K562 (cell line): ENCODE measurements around the gene HKDC1. TPM values are rescaled to one million over a fixed set of nuclear protein-coding genes. Genes with fewer than 3 reads are reported as not detected.
A peak's percentile ranks its signal among the peaks of the same experiment; 100 is the strongest.

Experiments
- ATAC-seq: fragments of 200-7000 bp; cut with Tn5 transposase; 3 replicates; pipeline ENCODE4 v1.9.1; 2020; ENCODE audit warnings: moderate library complexity
- BruUV-seq: library from RNA; stranded (reverse); fragments of 400-500 nt; replicated peaks from 2 replicates; lab custom pipeline; 2021; lab: Mats Ljungman, UMichigan
- CTCF ChIA-PET: fragments of 300-600 bp; formaldehyde crosslinking; extraction: SDS; loops from one replicate; lab custom pipeline; 2021; ENCODE audit warnings: low intra/inter-chr PET ratio; lab: Yijun Ruan, JAX
- POLR2A ChIA-PET: fragments of 300-600, 350-650 bp; sonication (Branson Sonifier 250); formaldehyde crosslinking; extraction: SDS; loops from one replicate; lab custom pipeline; 2021; ENCODE audit warnings: antibody characterized with exemption, inconsistent platforms; lab: Yijun Ruan, JAX
- DNase-seq, 4 experiments: peaks; one replicate each; pipeline versions ENCODE4 v3.0.0 to v3.0.0-alpha.2; 2011 to 2018; ENCODE audit warnings: low spot score in 3 of 4, mixed read lengths in 3 of 4; ENCODE audit errors: extremely low read depth in 1 of 4
- FAIRE-seq: peaks from 2 replicates; lab custom pipeline; 2011; peaks lifted over from hg19 to GRCh38; lab: Jason Lieb, UNC
- H2AFZ ChIP-seq: 2 replicates; pipeline ENCODE4 v1.6.0; 2011; ENCODE audit warnings: low read depth, low read length, control low read depth, inconsistent platforms
- H3K27ac ChIP-seq: fragments of 200-600 bp; 3 replicates; pipeline ENCODE4 v1.8.0; 2011; ENCODE audit warnings: low read depth, mild to moderate bottlenecking, control low read depth, inconsistent platforms, low read length, moderate library complexity, mixed read lengths; ENCODE audit errors: extremely low read depth
- H3K27me3 ChIP-seq, 2 experiments: fragments of 300-600 bp in 1 of 2; 2 replicates in 1 of 2; 3 replicates in 1 of 2; pipeline versions ENCODE4 v1.6.0 to v1.8.0; 2011; ENCODE audit warnings: inconsistent platforms in 2 of 2, low read length in 2 of 2, mild to moderate bottlenecking in 1 of 2, mixed read lengths in 1 of 2, moderate library complexity in 1 of 2; ENCODE audit not compliant: control insufficient read depth in 2 of 2, insufficient read depth in 2 of 2
- H3K36me3 ChIP-seq: fragments of 300-600 bp; 3 replicates; pipeline ENCODE4 v1.8.0; 2011; ENCODE audit warnings: mild to moderate bottlenecking, low read length, inconsistent platforms; ENCODE audit not compliant: control insufficient read depth, insufficient read depth
- H3K4me1 ChIP-seq, 2 experiments: fragments of 200-600 bp in 1 of 2; replicated peaks in 1 of 2; 2 replicates in 1 of 2; 3 replicates in 1 of 2; pipeline versions ENCODE4 v1.5.1 to v1.8.0; 2011; ENCODE audit warnings: inconsistent platforms in 2 of 2, low read length in 2 of 2, mild to moderate bottlenecking in 1 of 2, mixed read lengths in 1 of 2, moderate library complexity in 1 of 2; ENCODE audit not compliant: control insufficient read depth in 2 of 2, insufficient read depth in 2 of 2
- H3K4me2 ChIP-seq: 2 replicates; pipeline ENCODE4 v1.6.1; 2011; ENCODE audit warnings: low read length, control low read depth, inconsistent platforms, mixed read lengths; ENCODE audit not compliant: insufficient read depth
- H3K4me3 ChIP-seq: fragments of 200-600 bp; sonication (generic), shearing (Covaris generic); 2 replicates; pipeline ENCODE4 v1.5.1; 2016; ENCODE audit warnings: control low read depth, inconsistent platforms
- H3K79me2 ChIP-seq: fragments of 200-600 bp; 3 replicates; pipeline ENCODE4 v1.8.0; 2011; ENCODE audit warnings: low read length, inconsistent platforms; ENCODE audit not compliant: control insufficient read depth, insufficient read depth
- H3K9ac ChIP-seq, 2 experiments: 2 replicates each; pipeline versions ENCODE4 v1.6.0 to v1.6.1; 2011; ENCODE audit warnings: low read depth in 2 of 2, low read length in 2 of 2, control low read depth in 1 of 2, inconsistent platforms in 1 of 2, mild to moderate bottlenecking in 1 of 2, mixed read lengths in 1 of 2; ENCODE audit not compliant: insufficient read depth in 1 of 2
- H3K9me1 ChIP-seq: one replicate; pipeline ENCODE4 v1.6.0; 2011; ENCODE audit warnings: inconsistent platforms, mild to moderate bottlenecking, low read length, moderate library complexity; ENCODE audit not compliant: control insufficient read depth, insufficient read depth
- H3K9me3 ChIP-seq: replicated peaks from 2 replicates; pipeline ENCODE4 v1.5.1; 2011; ENCODE audit warnings: low read depth, low read length, inconsistent platforms; ENCODE audit not compliant: control insufficient read depth, insufficient read depth
- H4K20me1 ChIP-seq: replicated peaks from 2 replicates; pipeline ENCODE4 v1.6.1; 2011; ENCODE audit warnings: low read length, inconsistent platforms, mixed read lengths; ENCODE audit not compliant: control insufficient read depth, insufficient read depth
- BRCA1 ChIP-seq, 2 experiments: fragments of 450-650 bp in 1 of 2; sonication (generic) in 1 of 2; formaldehyde crosslinking in 1 of 2; IDR thresholded peaks; 2 replicates each; pipeline versions ENCODE4 v1.5.0 to v1.6.1; 2017 to 2020; ENCODE audit warnings: mild to moderate bottlenecking in 1 of 2, missing genetic modification reagents in 1 of 2
- C11orf30 ChIP-seq: fragments of 450-650 bp; IDR thresholded peaks from 2 replicates; pipeline ENCODE4 v1.6.1; 2016; ENCODE audit warnings: low read depth, mild to moderate bottlenecking
- E2F3 ChIP-seq: fragments of 250-450 bp; sonication (Bioruptor Pico); IDR thresholded peaks from 2 replicates; pipeline ENCODE4 v1.4.0; 2020; ENCODE audit warnings: mild to moderate bottlenecking
- ETS2 ChIP-seq: IDR thresholded peaks from 2 replicates; pipeline ENCODE4 v1.6.1; 2016; ENCODE audit warnings: borderline replicate concordance, missing genetic modification characterization, mild to moderate bottlenecking, moderate library complexity, missing compliant biosample characterization; ENCODE audit not compliant: poor library complexity, severe bottlenecking
- MAFF ChIP-seq: IDR thresholded peaks from 2 replicates; pipeline ENCODE4 v1.6.1; 2012; ENCODE audit warnings: low read length, improper control_type of control experiment
- MAFK ChIP-seq: IDR thresholded peaks from 2 replicates; pipeline ENCODE4 v1.6.1; 2011; ENCODE audit warnings: low read length, improper control_type of control experiment
- NFE2 ChIP-seq: IDR thresholded peaks from 2 replicates; pipeline ENCODE4 v1.6.1; 2014; ENCODE audit warnings: antibody characterized with exemption, low read depth
- PHF20 ChIP-seq: fragments of 450-650 bp; IDR thresholded peaks from 2 replicates; pipeline ENCODE4 v1.6.1; 2018; ENCODE audit not compliant: partially characterized antibody
- WHSC1 ChIP-seq: IDR thresholded peaks from one replicate; pipeline ENCODE4 v1.6.1; 2012; ENCODE audit warnings: low read length, control low read depth, inconsistent platforms
- ZNF175 ChIP-seq: fragments of 200-800 bp; sonication (Bioruptor generic); IDR thresholded peaks from 2 replicates; pipeline ENCODE4 v1.6.1; 2016; ENCODE audit warnings: low read depth, mild to moderate bottlenecking, missing genetic modification characterization, missing compliant biosample characterization
- ZNF316 ChIP-seq: fragments of 450-650 bp; IDR thresholded peaks from 2 replicates; pipeline ENCODE4 v1.6.1; 2016
- ZNF324 ChIP-seq: fragments of 250-450 bp; sonication (Bioruptor Pico); IDR thresholded peaks from 2 replicates; pipeline ENCODE4 v1.4.0; 2020; ENCODE audit warnings: mild to moderate bottlenecking
- ZNF431 ChIP-seq: sonication (generic); formaldehyde crosslinking; IDR thresholded peaks from 2 replicates; pipeline ENCODE4 v1.8.0; 2022; ENCODE audit warnings: mild to moderate bottlenecking, missing genetic modification reagents
- ZNF668 ChIP-seq: fragments of 250-450 bp; sonication (Bioruptor Pico); IDR thresholded peaks from 2 replicates; pipeline ENCODE4 v1.8.0; 2022; ENCODE audit warnings: mild to moderate bottlenecking, inconsistent platforms
- WGBS: fragments of 100-300 bp; shearing (Covaris generic); methylation state at CpG from one replicate; pipeline ENCODE4 v1.1.6; 2016; ENCODE audit warnings: low coverage, mixed read lengths; ENCODE audit not compliant: insufficient coverage; ENCODE audit errors: missing lambda C conversion rate; 5-methylcytosine and 5-hydroxymethylcytosine counted together
- in situ Hi-C: fragments of 300-500 bp; cut with MboI; formaldehyde crosslinking; loops from 4 replicates; pipeline ENCODE4 v1.15.0; 2018; ENCODE audit warnings: inconsistent platforms, mixed read lengths
- intact Hi-C: fragments of 100-400 bp; cut with micrococcal nuclease; formaldehyde crosslinking; loops from 2 replicates; pipeline ENCODE4 v1.14.2; 2022
- polyA plus RNA-seq, 8 experiments: library from polyadenylated mRNA; depleted of rRNA in 4 of 8; stranded (reverse) in 5 of 8; unstranded in 3 of 8; fragments of >200 nt; fragmentation: Nextera tagmentation in 2 of 8; fragmentation: Illumina TruSeq in 1 of 8; extraction: Ambion mirVana in 2 of 8; extraction: Trizol in 1 of 8; gene quantifications; 2 replicates each; pipeline versions ENCODE4 v1.2.1 to v1.2.3, GENCODE V29; 2011 to 2014; ENCODE audit warnings: inconsistent platforms in 1 of 8, missing spikeins in 1 of 8
- total RNA-seq, 7 experiments: library from RNA; depleted of rRNA in 6 of 7; stranded (reverse); fragments of >200 nt in 6 of 7; fragmentation: Illumina TruSeq in 2 of 7; extraction: Trizol in 2 of 7; gene quantifications; 2 replicates each; pipeline versions ENCODE4 v1.2.1 to v1.2.3, GENCODE V29; 2011 to 2021; ENCODE audit warnings: low replicate concordance in 1 of 7
- TF ChIP-seq, protein P1 (sequence below): fragments of 450-650 bp; IDR thresholded peaks from 2 replicates; pipeline ENCODE4 v1.6.1; 2016; ENCODE audit warnings: mild to moderate bottlenecking
- TF ChIP-seq, protein P2 (sequence below): fragments of 450-650 bp; IDR thresholded peaks from 2 replicates; pipeline ENCODE4 v1.6.1; 2016; ENCODE audit warnings: low read depth, mild to moderate bottlenecking, moderate library complexity
- TF ChIP-seq, protein P3 (sequence below): fragments of 450-650 bp; IDR thresholded peaks from 2 replicates; pipeline ENCODE4 v1.7.0; 2016; ENCODE audit warnings: borderline replicate concordance

Gene HKDC1
- total and polyA plus RNA-seq, 9 of the 15 experiments (the other 6 are each of a cell fraction or from before 2014, with no cell fraction given): 0.04 to 0.22 (median 0.11) TPM; not detected in 5

DNA sequence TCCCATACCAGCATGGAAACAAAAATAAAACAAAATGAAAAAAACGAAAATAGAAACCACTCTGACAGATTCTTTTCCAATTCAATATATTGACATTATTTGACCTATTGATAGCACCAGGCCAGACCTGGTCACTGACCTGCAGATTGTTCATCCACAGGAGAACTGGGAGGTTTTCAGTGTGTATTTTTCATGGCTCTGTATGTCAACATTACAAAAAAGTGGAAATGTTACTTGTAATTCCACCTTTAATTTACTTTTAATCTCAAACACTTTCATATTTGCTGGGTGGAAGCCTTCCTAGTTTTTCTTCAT is 2.9 kb downstream of the HKDC1 start (continued):
- TF ChIP-seq, protein P1, sequence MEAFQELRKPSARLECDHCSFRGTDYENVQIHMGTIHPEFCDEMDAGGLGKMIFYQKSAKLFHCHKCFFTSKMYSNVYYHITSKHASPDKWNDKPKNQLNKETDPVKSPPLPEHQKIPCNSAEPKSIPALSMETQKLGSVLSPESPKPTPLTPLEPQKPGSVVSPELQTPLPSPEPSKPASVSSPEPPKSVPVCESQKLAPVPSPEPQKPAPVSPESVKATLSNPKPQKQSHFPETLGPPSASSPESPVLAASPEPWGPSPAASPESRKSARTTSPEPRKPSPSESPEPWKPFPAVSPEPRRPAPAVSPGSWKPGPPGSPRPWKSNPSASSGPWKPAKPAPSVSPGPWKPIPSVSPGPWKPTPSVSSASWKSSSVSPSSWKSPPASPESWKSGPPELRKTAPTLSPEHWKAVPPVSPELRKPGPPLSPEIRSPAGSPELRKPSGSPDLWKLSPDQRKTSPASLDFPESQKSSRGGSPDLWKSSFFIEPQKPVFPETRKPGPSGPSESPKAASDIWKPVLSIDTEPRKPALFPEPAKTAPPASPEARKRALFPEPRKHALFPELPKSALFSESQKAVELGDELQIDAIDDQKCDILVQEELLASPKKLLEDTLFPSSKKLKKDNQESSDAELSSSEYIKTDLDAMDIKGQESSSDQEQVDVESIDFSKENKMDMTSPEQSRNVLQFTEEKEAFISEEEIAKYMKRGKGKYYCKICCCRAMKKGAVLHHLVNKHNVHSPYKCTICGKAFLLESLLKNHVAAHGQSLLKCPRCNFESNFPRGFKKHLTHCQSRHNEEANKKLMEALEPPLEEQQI: 0 out of 2 replicates have a peak, but pooled peaks have one; percentile 28
- TF ChIP-seq ZNF175 (no peak), E2F3 (no peak)

DNA sequence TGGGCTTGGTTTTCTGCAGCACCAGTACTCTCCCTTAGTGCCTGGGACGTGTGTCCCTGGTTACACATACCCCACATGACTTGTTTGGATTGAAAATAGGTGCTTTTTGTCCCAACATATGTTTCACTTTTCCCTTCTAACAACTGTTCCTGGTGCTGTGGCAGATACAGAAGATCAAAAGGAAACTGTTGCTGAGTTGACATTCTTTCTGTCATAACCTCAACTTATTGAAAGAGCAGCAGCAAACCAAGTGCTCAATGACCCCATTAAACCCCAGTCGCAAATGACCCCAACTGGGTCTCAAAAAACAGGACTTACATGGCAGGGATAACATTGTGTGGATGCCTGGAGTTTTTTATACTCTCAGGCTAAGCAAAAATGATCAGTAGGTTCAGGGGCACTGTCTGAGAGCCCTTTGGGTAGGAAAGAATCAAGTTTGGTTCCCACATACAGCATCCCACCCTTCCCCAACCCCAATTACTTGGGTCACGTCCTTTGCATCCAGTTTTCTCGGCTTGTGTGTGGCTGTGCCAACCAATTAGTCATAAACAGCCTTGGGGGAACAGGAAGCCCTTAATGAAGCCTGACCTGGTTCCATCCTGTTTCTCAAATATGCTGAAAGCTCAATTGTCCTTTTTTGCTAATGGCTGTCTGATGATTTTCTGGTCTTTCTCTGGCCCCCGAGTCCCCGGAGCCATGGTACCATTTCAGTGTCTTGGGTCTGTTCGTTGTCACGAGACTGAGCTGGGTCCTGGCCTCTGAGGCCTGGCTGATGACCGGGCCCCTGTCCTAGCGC is 4.9 kb downstream of the HKDC1 start:
- Histone ChIP-seq H3K27ac (no peak overlapping the region), H3K79me2 (no peaks in the 10 kb centered on the region), H3K4me1 (peaks cover 17 to 36% of the 10 kb centered on the region in 2 experiments), H3K9me3 (no peaks in the 10 kb centered on the region), H3K4me2 (no peak overlapping the region), H2AFZ (peak overlapping the region; percentile 84), H3K27me3 (no peaks in the 10 kb centered on the region), H3K36me3 (no peaks in the 10 kb centered on the region), H3K4me3 (no peak overlapping the region), H4K20me1 (no peaks in the 10 kb centered on the region), H3K9ac (0 out of 4 replicates have a peak overlapping the region, but pooled peaks of 1 of the 2 experiments have one; percentile 3), H3K9me1 (no peaks in the 10 kb centered on the region)
- 57% methylated on average over 10 of the region's 10 CpGs for WGBS
- FAIRE-seq (no peak), ATAC-seq (no peak), DNase-seq (no peak)
- no TSS peak for BruUV-seq
- intact Hi-C loops (loop anchor here (5.0 kb wide), 1 partner anchor 238 kb away; the partner anchor contains the start of gene KIFBP), in situ Hi-C loops (loop anchor here (25.0 kb wide), 1 partner anchor 412 kb away; the partner anchor contains the start of gene FAM241B)
- ChIA-PET POLR2A (interaction anchor here (0.7 to 0.9 kb wide), 2 partner anchors 8 to 11 kb away, joined by 3 to 4 read pairs; no protein-coding TSS in a partner anchor), CTCF (no interaction called here)
- TF ChIP-seq, protein P2, sequence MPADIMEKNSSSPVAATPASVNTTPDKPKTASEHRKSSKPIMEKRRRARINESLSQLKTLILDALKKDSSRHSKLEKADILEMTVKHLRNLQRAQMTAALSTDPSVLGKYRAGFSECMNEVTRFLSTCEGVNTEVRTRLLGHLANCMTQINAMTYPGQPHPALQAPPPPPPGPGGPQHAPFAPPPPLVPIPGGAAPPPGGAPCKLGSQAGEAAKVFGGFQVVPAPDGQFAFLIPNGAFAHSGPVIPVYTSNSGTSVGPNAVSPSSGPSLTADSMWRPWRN: no peak
- peak; percentile 35; the same call in 1 of the 2 replicates for TF ChIP-seq MAFF
- TF ChIP-seq, protein P3, sequence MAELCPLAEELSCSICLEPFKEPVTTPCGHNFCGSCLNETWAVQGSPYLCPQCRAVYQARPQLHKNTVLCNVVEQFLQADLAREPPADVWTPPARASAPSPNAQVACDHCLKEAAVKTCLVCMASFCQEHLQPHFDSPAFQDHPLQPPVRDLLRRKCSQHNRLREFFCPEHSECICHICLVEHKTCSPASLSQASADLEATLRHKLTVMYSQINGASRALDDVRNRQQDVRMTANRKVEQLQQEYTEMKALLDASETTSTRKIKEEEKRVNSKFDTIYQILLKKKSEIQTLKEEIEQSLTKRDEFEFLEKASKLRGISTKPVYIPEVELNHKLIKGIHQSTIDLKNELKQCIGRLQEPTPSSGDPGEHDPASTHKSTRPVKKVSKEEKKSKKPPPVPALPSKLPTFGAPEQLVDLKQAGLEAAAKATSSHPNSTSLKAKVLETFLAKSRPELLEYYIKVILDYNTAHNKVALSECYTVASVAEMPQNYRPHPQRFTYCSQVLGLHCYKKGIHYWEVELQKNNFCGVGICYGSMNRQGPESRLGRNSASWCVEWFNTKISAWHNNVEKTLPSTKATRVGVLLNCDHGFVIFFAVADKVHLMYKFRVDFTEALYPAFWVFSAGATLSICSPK: no peak
- TF ChIP-seq NFE2: no peak
- no peak for TF ChIP-seq ZNF431 (CRISPR knock-in tag)
- TF ChIP-seq ZNF324 (CRISPR knock-in tag): no peak
- peak; percentile 84 for TF ChIP-seq C11orf30
- no peak for TF ChIP-seq ZNF668
- TF ChIP-seq BRCA1 (IDR thresholded peaks at IDR 0.05): no peak
- no peak for TF ChIP-seq BRCA1 (CRISPR knock-in tag; IDR thresholded peaks at IDR 0.05)
- no peak for TF ChIP-seq WHSC1
- peak; percentile 88 for TF ChIP-seq ZNF316
- peak; percentile 21; the same call in 1 of the 2 replicates for TF ChIP-seq MAFK
- TF ChIP-seq ETS2 (tag): no peak
- no peak for TF ChIP-seq PHF20
